CD8-positive, alpha-beta memory T cell (primary cell): ENCODE results near the gene RNF135. TPM values are rescaled to one million over a fixed set of nuclear protein-coding genes. Genes with fewer than 3 reads are reported as not detected.

Source experiments
- CTCF ChIA-PET: fragments of 350-600 bp; sonication (Branson Sonifier 250); formaldehyde crosslinking; loops from one replicate; lab custom pipeline; 2021; ENCODE audit warnings: antibody characterized with exemption; lab: Charles Lee
- POLR2A ChIA-PET: fragments of 350-600 bp; sonication (Branson Sonifier 250); formaldehyde crosslinking; loops from one replicate; lab custom pipeline; 2021; ENCODE audit warnings: antibody characterized with exemption; lab: Charles Lee
- DNase-seq, 5 donors: peaks; one replicate each; pipeline versions ENCODE4 v3.0.0 to v3.0.0-alpha.2; 2020 to 2022; ENCODE audit warnings: mixed read lengths in 1 of 5
- H3K27ac ChIP-seq: one replicate; pipeline ENCODE4 v1.7.0; 2013; ENCODE audit warnings: low read depth, mild to moderate bottlenecking, low read length, moderate library complexity
- H3K27me3 ChIP-seq: 2 replicates; pipeline ENCODE4 v1.7.0; 2013; ENCODE audit warnings: low read length, mild to moderate bottlenecking; ENCODE audit not compliant: insufficient read depth, poor library complexity, severe bottlenecking
- H3K36me3 ChIP-seq: 2 replicates; pipeline ENCODE4 v1.7.0; 2013; ENCODE audit warnings: mild to moderate bottlenecking, low read length, moderate library complexity; ENCODE audit not compliant: insufficient read depth
- H3K4me1 ChIP-seq: 2 replicates; pipeline ENCODE4 v1.7.0; 2013; ENCODE audit warnings: mild to moderate bottlenecking, low read length, moderate library complexity; ENCODE audit not compliant: insufficient read depth
- H3K4me3 ChIP-seq: 2 replicates; pipeline ENCODE4 v1.7.0; 2013; ENCODE audit warnings: mild to moderate bottlenecking, low read length
- H3K9me3 ChIP-seq: 2 replicates; pipeline ENCODE4 v1.7.0; 2013; ENCODE audit warnings: mild to moderate bottlenecking, low read length
- H3K27ac Mint-ChIP-seq, 8 donors: one replicate each; pipeline ENCODE4 v1.8.0; 2020 to 2021; ENCODE audit warnings: mixed read lengths in 8 of 8, mild to moderate bottlenecking in 6 of 8, inconsistent platforms in 3 of 8, moderate library complexity in 3 of 8
- H3K27me3 Mint-ChIP-seq, 2 donors: one replicate each; pipeline ENCODE4 v1.8.0; 2020 to 2021; ENCODE audit warnings: mixed read lengths in 2 of 2, mild to moderate bottlenecking in 1 of 2, moderate library complexity in 1 of 2
- H3K36me3 Mint-ChIP-seq, 3 donors: one replicate each; pipeline ENCODE4 v1.8.0; 2020 to 2021; ENCODE audit warnings: mixed read lengths in 3 of 3, inconsistent platforms in 1 of 3, mild to moderate bottlenecking in 1 of 3
- H3K4me1 Mint-ChIP-seq, 3 donors: one replicate each; pipeline ENCODE4 v1.8.0; 2020 to 2021; ENCODE audit warnings: mixed read lengths in 3 of 3, inconsistent platforms in 1 of 3, mild to moderate bottlenecking in 1 of 3
- H3K4me3 Mint-ChIP-seq, 7 donors: one replicate each; pipeline ENCODE4 v1.8.0; 2020 to 2021; ENCODE audit warnings: mixed read lengths in 7 of 7, mild to moderate bottlenecking in 6 of 7, moderate library complexity in 4 of 7, inconsistent platforms in 2 of 7
- H3K9me3 Mint-ChIP-seq, 5 donors: one replicate each; pipeline ENCODE4 v1.8.0; 2020 to 2022; ENCODE audit warnings: mixed read lengths in 5 of 5, mild to moderate bottlenecking in 3 of 5, moderate library complexity in 2 of 5, inconsistent platforms in 1 of 5
- polyA plus RNA-seq: library from polyadenylated mRNA; unstranded; fragments of 300-500 nt; fragmentation: Illumina TruSeq; gene quantifications from one replicate; pipeline ENCODE4 v1.2.3, GENCODE V29; 2021
- total RNA-seq, 2 experiments: library from RNA; stranded (reverse); gene quantifications; one replicate each; pipeline ENCODE4 v1.2.3, GENCODE V29; 2021

RNF135 gene
- total and polyA plus RNA-seq, 3 experiments from 2014 or later: 7.5 to 9.2 (median 7.9) TPM

DNA sequence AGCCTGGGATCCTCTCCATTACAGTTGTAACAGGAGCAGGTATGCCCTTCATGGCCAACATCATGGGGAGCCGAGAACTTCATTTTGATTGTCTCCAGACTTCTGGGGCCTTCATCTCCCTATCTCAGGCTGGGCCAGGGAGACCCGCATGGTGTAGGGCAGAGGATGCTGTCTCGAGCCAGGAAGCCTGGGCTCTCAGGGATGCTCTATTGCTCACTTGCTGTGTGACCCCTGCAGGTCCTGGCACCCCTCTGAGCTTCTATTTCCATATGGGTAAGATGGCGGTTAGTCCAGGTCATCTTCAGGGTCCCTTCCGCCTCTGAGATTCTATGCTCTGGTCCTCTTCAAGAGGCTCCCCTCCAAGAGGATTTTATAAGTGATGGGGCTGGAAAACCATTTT, 20.6 kb upstream of the RNF135 start:
- no peak overlapping the region for H3K27ac ChIP-seq
- POLR2A ChIA-PET: no interaction called here
- no peaks in the 10 kb centered on the region for H3K27me3 ChIP-seq
- H3K4me1 Mint-ChIP-seq: no peaks in the 10 kb centered on the region
- H3K36me3 ChIP-seq: no peaks in the 10 kb centered on the region
- DNase-seq: peak in 1 of 5 donors; percentile 18
- H3K4me3 Mint-ChIP-seq: no peak overlapping the region
- CTCF ChIA-PET: no interaction called here
- H3K9me3 ChIP-seq: no peaks in the 10 kb centered on the region
- no peak overlapping the region for H3K4me3 ChIP-seq
- no peaks in the 10 kb centered on the region for H3K27me3 Mint-ChIP-seq
- no peak overlapping the region for H3K27ac Mint-ChIP-seq
- H3K4me1 ChIP-seq: no peaks in the 10 kb centered on the region
- H3K36me3 Mint-ChIP-seq: no peaks in the 10 kb centered on the region
- H3K9me3 Mint-ChIP-seq: no peaks in the 10 kb centered on the region

- Mint-ChIP-seq H3K27ac (no peak overlapping the region), H3K27me3 (no peaks in the 10 kb centered on the region), H3K36me3 (no peaks in the 10 kb centered on the region), H3K9me3 (no peaks in the 10 kb centered on the region), H3K4me1 (no peaks in the 10 kb centered on the region), H3K4me3 (no peak overlapping the region)
- Histone ChIP-seq H3K27ac (no peak overlapping the region), H3K27me3 (no peaks in the 10 kb centered on the region), H3K9me3 (no peaks in the 10 kb centered on the region), H3K36me3 (no peaks in the 10 kb centered on the region), H3K4me3 (no peak overlapping the region), H3K4me1 (no peaks in the 10 kb centered on the region)
- CTCF ChIA-PET: no interaction called here
- peak in 1 of 5 donors; percentile 22 for DNase-seq
- POLR2A ChIA-PET: no interaction called here
Measured at GRCh38 chr17:30950669-30951399, 20.0 kb upstream of the RNF135 start.

- H3K27ac Mint-ChIP-seq: peak overlapping the region in 1 of 8 donors; percentile 77
- no peaks in the 10 kb centered on the region for H3K36me3 Mint-ChIP-seq
- peak in 1 of 5 donors; percentile 7 for DNase-seq
- H3K4me1 ChIP-seq: no peaks in the 10 kb centered on the region
- POLR2A ChIA-PET: no interaction called here
- no peaks in the 10 kb centered on the region for H3K4me1 Mint-ChIP-seq
- no peak overlapping the region for H3K4me3 Mint-ChIP-seq
- no peaks in the 10 kb centered on the region for H3K9me3 Mint-ChIP-seq
- no peak overlapping the region for H3K27ac ChIP-seq
- no peaks in the 10 kb centered on the region for H3K9me3 ChIP-seq
- H3K27me3 Mint-ChIP-seq: peaks cover 0 to 2% of the 10 kb centered on the region in 2 donors
- H3K36me3 ChIP-seq: no peaks in the 10 kb centered on the region
- CTCF ChIA-PET: no interaction called here
- no peak overlapping the region for H3K4me3 ChIP-seq
- no peaks in the 10 kb centered on the region for H3K27me3 ChIP-seq
Measured at GRCh38 chr17:30952638-30953393, 18.0 kb upstream of the RNF135 start.

DNA sequence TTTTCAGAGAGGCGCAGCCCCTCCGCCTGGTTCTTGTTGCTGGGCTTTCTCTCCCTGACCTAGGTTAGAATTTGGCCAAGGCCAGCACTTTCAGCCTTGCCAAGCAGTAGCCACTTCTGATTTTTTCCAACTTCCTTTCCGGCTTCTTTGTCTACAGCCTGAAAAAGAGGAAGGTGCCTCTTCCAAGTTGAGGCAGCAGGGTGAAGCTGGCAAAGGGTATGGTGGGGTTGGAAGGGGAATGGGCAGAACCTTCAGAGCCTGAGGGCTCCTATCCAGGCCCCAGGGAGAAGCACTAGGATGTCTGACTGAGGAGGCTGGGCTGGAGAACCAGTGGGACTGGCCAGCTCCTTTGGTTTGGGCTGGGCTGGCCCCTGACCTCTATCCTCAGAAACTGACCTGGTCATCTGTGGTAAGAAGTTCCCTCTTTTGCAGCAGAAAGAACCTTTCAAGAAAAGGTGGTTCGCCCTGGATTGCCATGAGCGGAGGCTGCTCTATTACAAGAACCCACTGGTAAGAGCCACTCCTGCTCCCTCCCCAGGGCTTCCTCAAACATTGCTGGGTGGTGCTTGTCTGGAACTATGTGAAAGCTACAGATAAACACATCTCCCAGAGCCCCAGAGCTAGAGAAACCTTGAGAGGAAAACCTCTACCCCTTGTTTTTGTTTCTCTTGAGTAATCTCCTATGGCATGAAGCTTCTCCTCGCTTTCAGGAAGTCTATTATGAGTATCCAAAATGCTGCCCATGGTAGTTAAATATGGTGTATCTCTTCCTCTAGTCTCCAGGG, 16.6 kb upstream of the RNF135 start:
- Mint-ChIP-seq H3K4me3 (no peak overlapping the region), H3K36me3 (no peaks in the 10 kb centered on the region), H3K27me3 (peaks cover 2 to 8% of the 10 kb centered on the region in 2 donors), H3K27ac (no peak overlapping the region), H3K9me3 (no peaks in the 10 kb centered on the region), H3K4me1 (no peaks in the 10 kb centered on the region)
- H3K4me1 ChIP-seq: no peaks in the 10 kb centered on the region
- DNase-seq: peak in 1 of 5 donors; percentile 24
- ChIA-PET POLR2A (no interaction called here), CTCF (no interaction called here)
- no peak overlapping the region for H3K27ac ChIP-seq
- H3K36me3 ChIP-seq: no peaks in the 10 kb centered on the region
- H3K27me3 ChIP-seq: no peaks in the 10 kb centered on the region
- H3K9me3 ChIP-seq: no peaks in the 10 kb centered on the region
- H3K4me3 ChIP-seq: no peak overlapping the region

DNA sequence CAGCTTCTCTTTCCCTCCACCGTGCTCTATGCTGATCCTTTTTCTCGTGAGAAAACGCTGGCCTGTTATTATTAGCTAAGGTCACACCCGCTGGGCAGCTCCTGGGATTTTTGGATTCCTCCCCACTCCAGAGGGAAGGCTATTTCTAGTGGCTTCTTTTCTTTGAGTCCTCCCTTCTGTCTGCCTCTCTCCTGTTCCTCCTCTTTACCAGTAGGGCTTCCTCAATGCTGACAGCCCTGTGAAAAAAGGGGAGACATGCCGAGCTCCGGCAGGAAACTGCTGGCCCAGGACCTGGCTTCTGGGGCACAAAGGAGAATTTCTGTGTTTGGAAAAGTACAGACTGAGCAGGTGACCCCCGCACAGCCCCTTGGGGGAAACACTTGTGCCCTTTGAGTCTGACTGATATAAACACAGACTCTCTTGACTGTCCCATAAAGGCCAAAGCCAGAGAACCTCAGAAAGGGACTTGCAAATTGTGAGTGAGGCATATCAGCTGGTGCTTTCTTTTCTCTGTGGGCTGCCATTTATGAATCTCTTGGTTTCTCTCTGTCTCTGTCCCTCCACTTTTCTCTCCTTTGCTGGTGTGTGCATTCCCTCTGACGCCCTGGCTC, 14.0 kb upstream of the RNF135 start:
- H3K27ac Mint-ChIP-seq: peak overlapping the region in 1 of 8 donors; percentile 70
- Histone ChIP-seq H3K27ac (no peak overlapping the region), H3K36me3 (no peaks in the 10 kb centered on the region), H3K9me3 (no peaks in the 10 kb centered on the region), H3K27me3 (no peaks in the 10 kb centered on the region), H3K4me1 (no peaks in the 10 kb centered on the region), H3K4me3 (no peak overlapping the region)
- DNase-seq: peak in 1 of 5 donors; percentile 7
- ChIA-PET CTCF (no interaction called here), POLR2A (no interaction called here)
- no peak overlapping the region for H3K4me3 Mint-ChIP-seq
- H3K36me3 Mint-ChIP-seq: no peaks in the 10 kb centered on the region
- H3K27me3 Mint-ChIP-seq: peaks cover 2 to 8% of the 10 kb centered on the region in 2 donors
- H3K4me1 Mint-ChIP-seq: peaks cover 0 to 7% (median 0%) of the 10 kb centered on the region in 3 donors
- no peaks in the 10 kb centered on the region for H3K9me3 Mint-ChIP-seq

GRCh38 chr17:30957741-30958140, 13.1 kb upstream of the RNF135 start:
- peaks cover 2 to 8% of the 10 kb centered on the region in 2 donors for H3K27me3 Mint-ChIP-seq
- H3K9me3 Mint-ChIP-seq: no peaks in the 10 kb centered on the region
- Histone ChIP-seq H3K36me3 (no peaks in the 10 kb centered on the region), H3K27me3 (no peaks in the 10 kb centered on the region), H3K4me1 (no peaks in the 10 kb centered on the region), H3K9me3 (no peaks in the 10 kb centered on the region), H3K27ac (no peak overlapping the region), H3K4me3 (no peak overlapping the region)
- H3K36me3 Mint-ChIP-seq: no peaks in the 10 kb centered on the region
- ChIA-PET CTCF (no interaction called here), POLR2A (no interaction called here)
- H3K27ac Mint-ChIP-seq: no peak overlapping the region
- no peak overlapping the region for H3K4me3 Mint-ChIP-seq
- peaks cover 0 to 7% (median 0%) of the 10 kb centered on the region in 3 donors for H3K4me1 Mint-ChIP-seq
- peak in 1 of 5 donors; percentile 24 for DNase-seq

GRCh38 chr17:30958187-30958586, 12.7 kb upstream of the RNF135 start:
- no peaks in the 10 kb centered on the region for H3K9me3 Mint-ChIP-seq
- peaks cover 2 to 8% of the 10 kb centered on the region in 2 donors for H3K27me3 Mint-ChIP-seq
- peak in 1 of 5 donors; percentile 18 for DNase-seq
- no peaks in the 10 kb centered on the region for H3K27me3 ChIP-seq
- no peaks in the 10 kb centered on the region for H3K4me1 ChIP-seq
- H3K4me3 ChIP-seq: no peak overlapping the region
- ChIA-PET CTCF (no interaction called here), POLR2A (no interaction called here)
- peaks cover 0 to 7% (median 0%) of the 10 kb centered on the region in 3 donors for H3K4me1 Mint-ChIP-seq
- H3K36me3 Mint-ChIP-seq: no peaks in the 10 kb centered on the region
- H3K9me3 ChIP-seq: no peaks in the 10 kb centered on the region
- H3K4me3 Mint-ChIP-seq: no peak overlapping the region
- peak overlapping the region in 1 of 8 donors; percentile 14 for H3K27ac Mint-ChIP-seq
- H3K36me3 ChIP-seq: no peaks in the 10 kb centered on the region
- no peak overlapping the region for H3K27ac ChIP-seq
